HG03025 (cell line): Measurements from ENCODE around the gene MATK.
"Not testable (repeated sequence)": the region's sequence is repeated elsewhere in the genome, so short reads cannot be mapped to it uniquely, and the experiment has no call there.

Experiments
- ATAC-seq: cut with Tn5 transposase; IDR thresholded peaks from one replicate; pipeline ENCODE4 v1.9.1; 2021; ENCODE audit warnings: mild to moderate bottlenecking, moderate library complexity; ENCODE audit not compliant: unreplicated experiment, low FRiP score

Gene MATK

DNA sequence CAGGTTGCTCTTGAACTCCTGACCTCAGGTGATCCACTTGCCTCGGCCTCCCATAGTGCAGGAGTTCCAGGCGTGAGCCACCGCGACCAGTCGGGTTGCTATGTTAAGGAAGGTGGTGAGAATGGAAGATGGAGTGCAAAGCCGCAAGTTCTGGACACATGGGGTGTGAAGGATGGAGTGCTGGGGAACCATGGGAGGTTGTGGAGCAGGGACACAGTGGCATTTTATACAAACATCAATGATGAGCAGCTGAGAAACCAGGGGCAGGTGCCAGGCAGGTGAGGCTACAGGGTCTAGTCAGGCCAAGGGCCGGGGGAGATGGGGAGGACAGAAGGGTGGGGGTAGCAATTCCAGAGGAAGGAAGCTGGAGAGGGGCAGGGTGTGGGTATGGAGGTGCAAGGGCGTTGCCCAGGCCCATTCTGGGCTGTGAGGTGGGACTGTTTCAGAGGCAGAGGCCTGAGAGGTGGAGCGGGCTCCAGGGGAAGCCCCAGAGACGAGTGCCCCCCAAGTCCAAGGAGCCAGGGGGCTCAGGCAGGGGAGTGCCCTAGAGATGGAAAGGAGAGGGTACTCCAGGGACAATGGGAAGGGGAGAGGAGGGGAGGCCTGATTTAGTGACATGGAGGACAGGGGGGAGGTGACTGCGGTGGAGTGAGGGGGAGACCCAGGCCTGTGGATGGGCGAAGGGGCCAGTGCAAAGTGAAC, 12.2 kb downstream of the MATK start:
- no peak for ATAC-seq

DNA sequence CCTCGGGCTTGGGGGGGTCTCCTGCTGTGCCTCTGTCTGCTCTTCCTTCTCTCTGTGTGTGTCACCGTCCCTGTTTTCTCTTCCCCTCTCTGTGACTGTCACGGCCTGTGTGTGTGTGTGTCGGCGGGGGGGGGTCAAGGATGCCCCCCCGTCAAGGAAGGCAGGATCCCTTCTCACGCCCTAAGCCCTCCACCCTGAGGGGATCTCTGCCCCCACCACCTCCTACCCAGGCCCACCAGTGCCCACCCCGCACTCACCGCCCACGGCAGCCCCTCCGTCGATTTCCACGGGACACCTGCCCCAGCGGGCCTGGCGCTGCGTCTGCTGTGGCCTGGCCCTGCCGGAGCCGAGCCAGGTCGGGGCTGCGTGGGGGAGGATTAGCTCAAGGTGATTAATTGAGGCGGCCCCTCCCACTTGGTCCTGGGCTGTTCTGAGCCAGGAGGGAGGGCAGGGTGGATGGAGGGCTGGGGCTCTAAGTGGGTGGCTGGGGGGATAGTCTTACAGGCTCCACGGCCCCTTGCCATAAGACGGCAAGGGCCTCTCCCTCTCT, 14.2 kb downstream of the MATK start, which contains the start of gene RAX2:
TSS of gene RAX2 (minus strand) at position 323 of the 550 bp plus-strand sequence. CDS start 486 bp downstream, outside the sequence.
- no peak for ATAC-seq

DNA sequence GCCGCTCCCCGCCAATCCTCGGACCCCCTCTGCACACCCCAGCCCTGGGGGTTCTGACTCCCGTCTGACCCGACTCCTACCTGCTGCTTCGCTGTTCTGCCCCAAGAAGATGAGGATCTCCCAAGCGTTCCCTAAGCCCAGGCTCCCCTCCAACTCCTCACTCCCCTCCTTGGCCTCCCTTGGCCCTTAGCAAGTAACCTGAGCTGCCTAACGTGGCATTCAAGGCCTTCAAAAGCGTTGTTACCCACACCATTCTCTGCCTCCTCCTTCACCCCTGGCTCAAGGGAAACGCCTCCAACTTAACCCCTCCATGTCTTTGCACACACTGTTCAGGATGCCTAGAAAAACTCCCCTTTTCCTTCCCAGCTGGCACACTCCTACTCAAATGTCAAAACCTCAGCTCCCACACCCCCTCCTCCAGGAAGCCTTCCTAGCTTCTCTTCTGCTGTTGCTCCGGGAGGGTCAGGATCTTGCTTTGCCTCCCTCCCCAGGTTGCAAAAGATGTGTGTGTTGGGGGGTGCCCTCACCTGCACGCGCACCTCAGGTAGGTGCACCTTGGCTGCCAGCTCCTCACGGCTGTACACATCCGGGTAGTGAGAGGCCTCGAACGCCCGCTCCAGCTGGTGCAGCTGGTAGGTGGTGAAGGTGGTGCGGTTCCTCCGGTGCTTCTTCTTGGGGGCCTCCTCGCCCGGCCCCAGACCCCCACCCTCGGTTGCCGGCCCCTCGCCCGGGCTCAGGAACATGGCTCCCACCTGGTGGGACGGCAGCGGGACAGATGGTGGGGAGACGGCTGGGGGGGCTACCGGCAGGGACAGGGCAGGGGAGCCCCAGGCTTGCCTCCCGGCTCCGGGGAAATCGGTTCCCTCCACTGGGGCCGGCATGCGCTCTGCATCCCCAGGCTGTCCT, 14.9 kb downstream of the MATK start:
- no peak for ATAC-seq

DNA sequence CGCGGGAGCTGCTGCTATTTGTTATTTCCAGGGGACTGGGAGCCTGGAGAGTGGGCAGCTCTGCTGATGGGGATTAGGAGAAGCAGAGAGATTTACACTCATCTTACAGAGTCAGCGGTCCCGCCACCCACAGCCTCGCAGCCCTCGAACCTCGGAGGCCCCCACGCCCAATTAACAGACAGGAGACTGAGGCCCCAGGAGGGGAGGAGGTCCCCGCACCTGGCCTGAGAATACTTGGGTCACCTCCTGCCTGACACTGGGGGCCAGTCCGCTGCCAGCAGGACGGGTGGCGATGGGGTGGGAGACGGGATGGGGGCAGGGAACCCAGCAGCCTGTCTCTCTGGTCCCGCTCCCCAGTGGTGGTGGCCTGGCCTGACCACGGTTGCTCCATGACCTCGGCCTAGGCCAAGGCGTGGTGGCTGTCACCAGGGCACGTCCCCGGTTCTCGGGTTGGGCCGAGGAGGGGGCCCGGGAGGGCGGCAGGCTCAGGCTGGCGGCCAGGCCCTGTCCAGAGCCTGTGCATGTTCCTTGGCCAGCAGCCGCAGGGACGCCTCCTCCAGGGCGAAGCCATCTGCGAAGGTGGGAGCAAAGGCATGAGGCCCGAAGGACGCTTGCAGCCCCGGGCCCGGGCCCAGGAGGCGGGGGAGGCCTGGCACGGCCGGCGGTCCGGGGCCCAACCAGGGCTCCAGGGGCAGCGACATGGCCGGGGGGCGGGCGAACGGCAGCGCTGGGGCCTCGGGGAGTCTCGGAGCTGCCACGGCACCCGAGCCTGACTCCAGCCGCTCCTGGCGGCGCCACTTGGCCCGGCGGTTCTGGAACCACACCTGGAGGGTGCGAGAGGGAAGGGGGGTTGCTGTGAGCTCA, 15.8 kb downstream of the MATK start:
- no peak for ATAC-seq

DNA sequence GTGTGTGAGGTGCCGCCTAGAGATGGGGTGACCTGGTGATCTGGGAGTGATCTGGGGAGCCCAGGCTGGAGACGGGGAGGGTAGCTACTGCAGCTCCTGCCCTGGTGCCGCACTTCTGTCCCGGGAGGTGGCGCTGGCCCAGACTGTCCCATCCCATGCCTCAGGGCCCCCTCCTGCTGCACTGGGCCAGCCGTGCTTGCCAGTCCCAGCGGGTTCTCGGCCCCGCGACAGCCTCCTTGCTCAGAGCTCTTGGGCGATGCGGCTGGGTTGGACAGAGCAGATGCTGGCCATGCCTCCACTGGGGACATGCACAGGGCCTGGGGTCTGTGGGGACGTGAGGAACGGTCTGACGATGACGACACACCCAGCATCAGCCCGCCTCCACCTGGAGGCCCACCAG, 16.7 kb downstream of the MATK start:
- no peak for ATAC-seq

DNA sequence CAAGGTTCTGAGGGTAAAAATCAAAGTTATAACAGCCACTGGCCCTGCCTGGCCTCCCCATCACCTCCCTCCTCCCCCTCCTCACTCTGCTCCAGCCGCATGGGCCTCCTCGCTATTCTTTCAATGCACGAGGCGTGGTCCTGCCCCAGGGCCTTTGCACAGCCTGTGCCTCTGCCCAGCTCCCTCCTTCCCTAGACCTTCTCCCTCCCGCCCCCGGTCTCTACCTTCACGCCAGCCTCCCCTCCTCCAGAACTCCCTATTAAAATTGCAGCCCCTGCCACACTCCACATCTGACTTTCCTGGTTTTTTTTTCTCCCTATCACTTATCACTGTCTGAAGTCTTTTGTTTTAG, 17.5 kb downstream of the MATK start:
- ATAC-seq: no peak

DNA sequence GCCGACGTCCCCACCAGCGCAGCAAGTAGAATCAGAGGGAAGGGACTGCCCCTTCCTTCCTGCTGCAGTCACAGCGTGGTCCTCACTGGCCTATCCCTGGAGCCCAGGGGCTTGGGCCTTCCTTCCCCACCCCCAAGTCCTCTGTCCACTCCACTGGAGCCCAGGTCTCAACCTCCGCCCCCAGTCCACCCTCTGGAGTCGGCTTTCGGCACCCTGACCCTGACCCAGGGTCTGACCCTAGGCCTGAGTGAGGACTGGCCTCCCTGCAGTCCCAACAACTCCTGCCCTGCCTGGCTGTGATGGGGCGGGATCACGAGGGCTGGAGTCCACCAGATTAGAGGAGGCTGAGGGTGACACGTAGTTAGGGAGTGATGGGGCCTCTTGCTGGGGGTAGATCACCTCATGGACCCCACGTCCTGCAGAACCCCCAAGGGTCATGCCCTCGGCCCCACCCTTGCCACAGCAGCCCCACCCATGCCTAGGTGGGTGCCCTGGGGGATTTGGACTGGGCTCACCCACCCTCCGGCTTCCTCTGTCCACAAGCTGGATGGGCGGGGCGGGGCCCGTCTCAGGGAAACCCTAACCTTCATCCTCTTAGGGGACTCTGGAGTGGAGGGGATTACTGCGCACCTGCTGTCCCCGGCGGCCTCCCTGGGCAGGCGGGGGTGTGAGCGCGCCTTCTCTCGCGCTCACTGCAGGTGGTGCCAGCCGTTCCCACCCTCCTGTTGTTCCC, 18.0 kb downstream of the MATK start:
- ATAC-seq: no peak

DNA sequence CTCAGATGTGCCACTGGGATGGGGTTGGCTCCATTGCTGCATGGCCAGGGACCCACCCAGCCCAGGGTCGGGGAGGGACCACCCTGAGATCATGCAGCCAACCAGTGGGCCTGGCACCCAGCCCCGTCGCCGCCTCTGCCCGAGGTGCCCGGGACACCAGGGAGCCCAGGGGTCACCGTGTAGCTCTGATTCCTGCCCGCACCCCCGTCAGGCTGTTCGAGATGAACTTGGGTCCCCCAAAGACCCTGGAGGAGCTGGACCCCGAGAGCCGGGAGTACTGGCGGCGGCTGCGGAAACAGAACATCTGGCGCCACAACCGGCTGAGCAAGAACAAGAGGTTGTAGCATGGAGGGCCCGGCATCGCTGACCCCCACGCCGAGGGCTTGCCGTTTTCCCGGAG, 19.1 kb downstream of the MATK start:
- ATAC-seq: no peak

DNA sequence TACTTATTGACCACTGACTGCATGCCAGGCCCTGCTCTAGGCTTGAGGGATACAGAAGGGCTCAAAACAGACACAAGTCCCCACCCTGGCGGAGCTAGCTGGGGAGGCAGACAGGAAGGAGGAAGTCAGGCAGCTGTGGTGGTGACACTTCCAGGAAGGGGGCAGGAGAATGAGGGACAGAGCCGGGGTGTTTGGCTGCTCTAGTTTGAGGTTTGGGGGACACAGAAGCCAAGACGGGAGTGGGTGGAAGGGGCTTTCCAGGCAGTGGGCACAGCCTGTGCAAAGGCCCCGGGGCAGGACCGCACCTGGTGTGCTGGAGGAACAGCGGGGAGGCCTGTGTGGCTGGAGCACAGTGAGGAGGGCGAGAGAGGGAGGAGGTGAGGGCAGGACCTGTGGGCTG, 19.7 kb downstream of the MATK start:
- ATAC-seq: no peak

DNA sequence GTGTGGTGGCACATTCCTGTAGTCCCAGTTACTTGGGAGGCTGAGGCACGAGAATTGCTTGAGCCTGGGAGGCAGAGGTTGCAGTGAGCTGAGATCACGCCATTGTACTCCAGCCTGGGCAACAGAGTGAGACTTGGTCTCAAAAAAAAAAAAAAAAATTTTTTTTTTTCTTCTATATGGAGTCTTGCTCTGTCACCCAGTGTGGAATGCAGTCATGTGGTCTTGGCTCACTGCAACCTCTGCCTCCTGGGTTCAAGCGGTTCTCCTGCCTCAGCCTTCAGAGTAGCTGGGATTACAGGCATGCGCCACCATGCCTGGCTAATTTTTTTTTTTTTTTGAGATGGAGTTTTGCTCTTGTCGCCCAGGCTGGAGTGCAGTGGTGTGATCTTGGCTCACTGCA, 20.4 kb downstream of the MATK start:
- ATAC-seq: not testable (repeated sequence)

DNA sequence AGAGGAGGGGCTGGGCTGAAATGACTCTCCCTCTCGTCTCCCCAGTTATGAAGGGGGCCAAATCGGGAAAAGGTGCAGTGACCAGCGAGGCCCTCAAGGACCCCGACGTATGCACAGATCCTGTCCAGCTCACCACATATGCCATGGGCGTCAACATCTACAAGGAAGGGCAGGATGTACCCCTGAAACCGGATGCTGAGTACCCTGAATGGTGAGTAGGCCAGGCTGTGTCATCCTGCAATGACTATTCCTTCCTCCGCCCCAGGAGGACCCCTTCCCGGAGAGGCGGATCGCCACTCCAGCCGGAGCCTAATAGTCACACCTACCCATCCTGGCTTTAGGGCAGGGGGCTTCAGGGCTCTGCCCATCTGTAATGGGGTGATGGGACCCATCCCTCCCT, 21.1 kb downstream of the MATK start:
- ATAC-seq: no peak

DNA sequence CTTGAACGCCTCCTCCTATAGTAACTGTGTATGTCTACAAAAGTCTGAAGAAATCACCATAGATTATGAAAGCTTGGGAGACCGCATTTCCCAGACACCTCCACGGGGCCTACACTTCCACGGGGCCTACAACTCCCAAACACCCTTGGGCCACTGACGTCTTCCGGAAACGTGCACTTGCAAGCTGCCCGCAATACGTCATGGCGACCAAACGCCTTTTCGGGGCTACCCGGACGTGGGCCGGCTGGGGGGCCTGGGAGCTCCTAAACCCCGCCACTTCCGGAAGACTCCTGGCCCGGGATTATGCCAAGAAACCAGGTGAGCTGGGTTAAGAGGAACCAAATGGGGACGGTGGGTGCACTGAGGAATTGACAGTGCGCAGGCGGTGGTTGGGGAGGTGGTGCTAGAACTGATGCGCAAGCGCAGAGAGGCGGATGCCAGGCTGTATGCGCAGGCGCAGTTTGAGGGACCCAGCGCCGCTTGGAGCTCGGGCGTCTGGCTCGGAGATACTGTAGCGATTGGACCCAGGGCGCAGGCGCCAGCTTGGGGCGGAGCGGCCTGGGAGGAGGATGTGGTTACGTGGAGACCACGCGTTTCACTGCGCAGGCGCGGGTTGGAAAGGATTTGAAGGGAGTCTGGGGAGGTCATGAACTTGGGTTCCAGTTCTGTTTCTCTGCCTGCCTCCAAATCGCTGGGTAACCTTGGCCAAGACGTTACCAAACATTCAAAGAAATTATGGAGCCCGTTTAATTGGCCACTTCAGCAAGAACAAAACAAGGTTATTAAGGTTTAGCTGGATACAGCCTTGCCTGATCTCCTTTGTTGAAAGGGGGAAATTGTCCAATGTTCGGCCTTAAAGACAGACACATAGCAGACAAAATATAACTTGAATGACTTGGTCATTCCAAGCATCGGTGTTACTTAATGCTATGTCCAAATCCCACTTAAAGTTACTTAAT, 23.4 kb downstream of the MATK start, which contains the start of gene MRPL54:
TSS of gene MRPL54 (plus strand) at position 182 of the 959 bp plus-strand sequence. CDS start at position 201, 19 bp downstream.
- ATAC-seq: peak; percentile 80

DNA sequence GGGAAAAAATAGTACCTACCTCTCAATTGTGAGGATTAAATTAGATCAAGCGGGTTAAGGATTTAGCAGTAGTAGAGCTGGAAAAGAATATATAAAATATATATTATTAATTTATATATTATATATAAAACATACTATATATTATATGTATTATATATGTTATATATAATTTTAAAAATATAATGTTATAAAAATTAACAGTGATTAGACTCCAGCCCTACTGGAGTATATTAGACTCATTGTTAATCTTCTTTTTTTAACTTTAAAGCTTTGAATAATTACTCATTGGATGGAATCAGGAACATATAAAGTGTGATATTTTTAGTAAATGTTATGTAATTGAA, 24.1 kb downstream of the MATK start:
- no peak for ATAC-seq

DNA sequence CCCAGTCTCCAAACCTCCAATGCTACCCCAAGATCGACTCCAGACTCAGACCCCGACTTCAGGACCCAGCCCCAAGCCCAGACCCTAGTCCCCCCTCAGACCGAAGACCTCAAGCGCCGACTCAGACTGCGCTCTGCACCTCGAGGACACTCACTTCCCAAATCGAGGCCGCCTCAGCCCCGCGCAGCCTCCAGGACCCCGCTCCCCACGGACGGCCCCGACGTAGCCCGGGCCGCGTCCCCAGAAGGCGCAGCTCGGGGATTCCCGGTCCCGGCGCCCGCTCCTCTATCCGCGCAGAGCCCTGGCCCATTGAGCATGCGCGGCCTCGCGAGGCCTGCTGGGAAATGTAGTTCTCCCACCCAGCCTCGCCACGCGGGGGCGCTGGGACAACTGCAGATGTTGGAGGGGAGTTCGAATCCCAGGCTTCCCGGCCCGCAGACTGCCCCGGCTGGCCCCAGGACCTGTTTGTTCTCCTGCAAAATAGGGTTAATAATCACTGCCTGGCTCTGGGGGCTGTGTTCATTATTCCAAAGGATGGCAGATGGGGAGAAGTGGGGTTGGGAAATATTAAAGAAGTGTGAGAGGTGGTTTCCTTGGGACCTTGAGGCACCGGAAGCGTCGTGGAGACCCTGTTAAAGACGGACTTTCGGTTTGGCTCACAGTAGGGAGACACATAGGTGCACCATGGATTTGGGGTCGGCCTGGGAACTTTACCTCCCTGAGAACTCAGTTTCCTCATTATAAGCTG, 24.6 kb downstream of the MATK start, which contains the start of gene APBA3:
TSS of gene APBA3 (minus strand) at position 311 of the 748 bp plus-strand sequence. CDS start 1,428 bp downstream, outside the sequence.
- ATAC-seq: peak; percentile 38

DNA sequence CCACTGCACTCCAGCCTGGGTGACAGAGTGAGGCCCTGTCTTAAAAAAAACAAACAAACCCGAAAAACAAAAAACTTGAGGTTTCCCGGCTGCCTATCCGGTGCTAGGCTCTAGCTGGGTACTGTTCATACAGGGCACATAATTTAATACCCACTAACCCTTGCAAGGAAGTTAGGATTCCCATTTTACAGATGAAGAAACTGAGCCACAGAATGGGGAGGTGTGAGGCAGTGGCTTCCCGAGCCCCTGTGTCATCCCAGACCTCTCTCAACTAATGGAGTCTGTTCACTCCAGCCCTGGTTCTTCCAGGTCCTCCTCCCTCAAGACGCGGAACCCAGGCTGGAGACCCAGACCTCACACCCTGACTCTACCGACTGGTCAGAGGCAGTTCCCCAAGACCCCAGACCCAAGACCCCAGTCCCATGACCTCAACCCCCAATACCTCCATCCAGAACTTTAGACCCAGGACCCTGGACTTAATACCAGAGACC, 25.3 kb downstream of the MATK start:
- ATAC-seq: no peak

DNA sequence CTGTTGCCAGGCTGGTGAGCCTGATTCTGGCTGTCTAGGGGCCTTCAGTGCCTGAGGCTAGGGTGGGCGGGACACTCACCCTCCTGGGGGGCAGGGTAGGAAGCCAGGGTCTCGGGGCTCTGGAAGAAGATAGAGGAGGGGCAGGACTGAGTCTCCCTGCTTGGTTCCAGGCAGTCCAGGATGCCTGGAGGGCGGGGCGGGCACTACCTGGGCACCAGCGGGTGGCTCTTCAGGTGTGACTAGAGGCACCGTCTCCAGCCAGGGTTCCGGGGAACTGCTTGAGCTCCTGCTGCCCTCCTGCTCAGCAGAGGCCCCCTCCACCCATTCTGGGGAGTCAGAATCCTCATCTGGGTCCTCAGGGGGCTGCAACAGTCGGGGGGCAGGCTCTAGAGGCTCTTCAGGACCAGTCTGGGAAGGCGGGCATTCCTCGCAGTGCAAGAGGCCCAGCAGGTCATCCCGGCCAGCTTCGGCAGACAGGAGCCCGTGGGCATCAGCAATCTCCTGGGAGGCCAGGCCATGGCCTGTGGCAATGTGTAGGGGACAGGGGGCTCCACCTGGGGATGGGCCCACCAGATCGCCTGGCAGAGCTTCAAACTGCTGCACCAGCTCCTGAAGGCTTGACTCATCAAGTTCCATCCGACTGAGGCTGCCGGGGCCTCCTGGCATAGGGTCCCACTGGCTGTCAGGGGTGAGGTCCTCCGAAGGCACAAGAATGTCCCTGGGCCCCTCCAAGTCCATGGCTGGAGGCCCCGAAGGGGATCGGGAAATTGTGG, 26.5 kb downstream of the MATK start:
- no peak for ATAC-seq

DNA sequence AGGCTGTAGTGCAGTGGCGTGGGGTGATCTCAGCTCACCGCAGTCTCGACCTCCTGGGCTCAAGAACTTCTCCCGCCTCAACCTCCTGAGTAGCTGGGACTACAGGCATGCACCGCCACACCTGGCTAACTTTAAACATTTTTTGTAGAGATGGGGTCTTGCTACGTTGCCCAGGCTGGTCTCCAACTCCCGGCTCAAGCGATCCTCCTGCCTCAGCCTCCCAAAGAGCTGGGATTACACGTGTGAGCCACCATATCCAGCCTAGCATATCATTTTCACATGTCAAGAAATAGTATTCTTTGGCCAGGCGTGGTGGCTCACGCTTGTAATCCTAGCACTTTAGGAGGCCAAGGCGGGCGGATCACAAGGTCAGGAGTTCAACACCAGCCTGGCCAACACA, 27.9 kb downstream of the MATK start:
- not testable (repeated sequence) for ATAC-seq
